K562 (cell line): ENCODE measurements around the gene EPC2. TPM values are rescaled to one million over a fixed set of nuclear protein-coding genes. Genes with fewer than 3 reads are reported as not detected.
A peak's percentile ranks its signal among the peaks of the same experiment; 100 is the strongest.

Experiments used
- ATF1 ChIP-seq, 2 experiments: fragments of 450-650 bp in 1 of 2; IDR thresholded peaks; 2 replicates each; pipeline ENCODE4 v1.6.1; 2016; ENCODE audit warnings: missing compliant biosample characterization in 1 of 2, missing genetic modification characterization in 1 of 2
- CREM ChIP-seq: IDR thresholded peaks from 2 replicates; pipeline ENCODE4 v1.6.1; 2014; ENCODE audit warnings: antibody characterized with exemption, low read depth
- CTBP1 ChIP-seq: fragments of 450-650 bp; IDR thresholded peaks from 2 replicates; pipeline ENCODE4 v1.6.1; 2016; ENCODE audit warnings: borderline replicate concordance
- ELF4 ChIP-seq: fragments of 450-650 bp; formaldehyde crosslinking; IDR thresholded peaks from 2 replicates; pipeline ENCODE4 v1.4.0; 2022; ENCODE audit warnings: missing genetic modification characterization
- EP400 ChIP-seq: fragments of 450-650 bp; IDR thresholded peaks from 2 replicates; pipeline ENCODE4 v1.6.1; 2017; ENCODE audit warnings: antibody characterized with exemption, mild to moderate bottlenecking, moderate library complexity
- ERF ChIP-seq: fragments of 450-650 bp; formaldehyde crosslinking; IDR thresholded peaks from 2 replicates; pipeline ENCODE4 v1.4.0; 2020; ENCODE audit warnings: mild to moderate bottlenecking, mixed read lengths
- ETV6 ChIP-seq, 3 experiments: fragments of 150-350 bp in 1 of 3; sonication (generic) in 1 of 3; formaldehyde crosslinking in 1 of 3; IDR thresholded peaks; 2 replicates each; pipeline versions ENCODE4 v1.6.1 to v1.8.0; 2014 to 2022; ENCODE audit warnings: borderline replicate concordance in 2 of 3, low read depth in 2 of 3, antibody characterized with exemption in 1 of 3, low read length in 1 of 3, mild to moderate bottlenecking in 1 of 3, missing genetic modification reagents in 1 of 3
- FOXK2 ChIP-seq, 2 experiments: fragments of 450-650 bp; IDR thresholded peaks in 1 of 2; conservative IDR thresholded peaks in 1 of 2; 2 replicates each; pipeline ENCODE4 v1.6.1; 2016; ENCODE audit warnings: low read depth in 2 of 2, mild to moderate bottlenecking in 1 of 2
- FOXP1 ChIP-seq: sonication (generic); formaldehyde crosslinking; IDR thresholded peaks from 2 replicates; pipeline ENCODE4 v1.8.0; 2022; ENCODE audit warnings: mild to moderate bottlenecking, missing genetic modification reagents
- HDAC6 ChIP-seq: IDR thresholded peaks from 2 replicates; pipeline ENCODE4 v1.6.1; 2012; ENCODE audit warnings: low read depth, mild to moderate bottlenecking, control low read depth, inconsistent platforms, low read length, moderate library complexity
- HMG20A ChIP-seq: fragments of 450-650 bp; formaldehyde crosslinking; conservative IDR thresholded peaks from 2 replicates; pipeline ENCODE4 v1.4.0; 2020; ENCODE audit warnings: mild to moderate bottlenecking, mixed read lengths
- HMGN3 ChIP-seq: IDR thresholded peaks from 2 replicates; pipeline ENCODE4 v1.6.1; 2011; ENCODE audit warnings: borderline replicate concordance, low read depth, mild to moderate bottlenecking, mixed read lengths, low read length; ENCODE audit not compliant: insufficient read length; ENCODE audit errors: extremely low read depth
- HNRNPK ChIP-seq: fragments of 200-400 bp; formaldehyde crosslinking; IDR thresholded peaks from one replicate; pipeline ENCODE4 v1.6.1; 2018; ENCODE audit warnings: mild to moderate bottlenecking, low read depth, low read length; ENCODE audit not compliant: poor library complexity, severe bottlenecking
- HNRNPUL1 ChIP-seq: fragments of 200-400 bp; formaldehyde crosslinking; IDR thresholded peaks from 2 replicates; pipeline ENCODE4 v1.6.1; 2017; ENCODE audit warnings: low read length
- L3MBTL2 ChIP-seq: fragments of 450-650 bp; IDR thresholded peaks from 2 replicates; pipeline ENCODE4 v1.6.1; 2016; ENCODE audit warnings: mild to moderate bottlenecking, moderate library complexity
- LEF1 ChIP-seq: fragments of 450-650 bp; IDR thresholded peaks from 2 replicates; pipeline ENCODE4 v1.6.1; 2016; ENCODE audit warnings: mild to moderate bottlenecking
- NCOA1 ChIP-seq: fragments of 450-650 bp; IDR thresholded peaks from 2 replicates; pipeline ENCODE4 v1.6.1; 2016; ENCODE audit warnings: low read depth
- PCBP2 ChIP-seq: fragments of 200-400 bp; formaldehyde crosslinking; IDR thresholded peaks from 2 replicates; pipeline ENCODE4 v1.6.1; 2018; ENCODE audit warnings: low read length, low read depth, mild to moderate bottlenecking, moderate library complexity; ENCODE audit not compliant: poor library complexity, severe bottlenecking
- RAD21 ChIP-seq, 2 experiments: fragments of 250-450 bp in 1 of 2; fragments of 450-650 bp in 1 of 2; sonication (Bioruptor Pico) in 1 of 2; formaldehyde crosslinking in 1 of 2; IDR thresholded peaks in 1 of 2; conservative IDR thresholded peaks in 1 of 2; 2 replicates each; pipeline versions ENCODE4 v1.4.0 to v1.8.0; 2020 to 2022; ENCODE audit warnings: mild to moderate bottlenecking in 2 of 2, moderate library complexity in 1 of 2
- RFX1 ChIP-seq: fragments of 450-650 bp; IDR thresholded peaks from 2 replicates; pipeline ENCODE4 v1.6.1; 2016; ENCODE audit warnings: mild to moderate bottlenecking, moderate library complexity
- RNF2 ChIP-seq: sonication (generic); IDR thresholded peaks from 2 replicates; pipeline ENCODE4 v1.6.1; 2016
- SIX5 ChIP-seq, 2 experiments: IDR thresholded peaks; 2 replicates each; pipeline ENCODE4 v1.6.1; 2011; ENCODE audit warnings: low read length in 2 of 2, borderline replicate concordance in 1 of 2, low read depth in 1 of 2, mild to moderate bottlenecking in 1 of 2, moderate library complexity in 1 of 2; ENCODE audit not compliant: insufficient read depth in 1 of 2
- SMARCE1 ChIP-seq: fragments of 450-650 bp; IDR thresholded peaks from 2 replicates; pipeline ENCODE4 v1.7.1; 2016; ENCODE audit warnings: mild to moderate bottlenecking
- TRIM24 ChIP-seq, 2 experiments: fragments of 450-650 bp; IDR thresholded peaks; 2 replicates each; pipeline ENCODE4 v1.6.1; 2016
- ZC3H8 ChIP-seq: fragments of 450-650 bp; IDR thresholded peaks from 2 replicates; pipeline ENCODE4 v1.6.1; 2017
- ZEB2 ChIP-seq: fragments of 450-650 bp; IDR thresholded peaks from 2 replicates; pipeline ENCODE4 v1.6.1; 2016
- ZNF830 ChIP-seq: fragments of 250-450 bp; sonication (Bioruptor Pico); IDR thresholded peaks from 2 replicates; pipeline ENCODE4 v1.5.0; 2021; ENCODE audit warnings: mild to moderate bottlenecking
- polyA plus RNA-seq, 8 experiments: library from polyadenylated mRNA; depleted of rRNA in 4 of 8; stranded (reverse) in 5 of 8; unstranded in 3 of 8; fragments of >200 nt; fragmentation: Nextera tagmentation in 2 of 8; fragmentation: Illumina TruSeq in 1 of 8; extraction: Ambion mirVana in 2 of 8; extraction: Trizol in 1 of 8; gene quantifications; 2 replicates each; pipeline versions ENCODE4 v1.2.1 to v1.2.3, GENCODE V29; 2011 to 2014; ENCODE audit warnings: inconsistent platforms in 1 of 8, missing spikeins in 1 of 8
- total RNA-seq, 7 experiments: library from RNA; depleted of rRNA in 6 of 7; stranded (reverse); fragments of >200 nt in 6 of 7; fragmentation: Illumina TruSeq in 2 of 7; extraction: Trizol in 2 of 7; gene quantifications; 2 replicates each; pipeline versions ENCODE4 v1.2.1 to v1.2.3, GENCODE V29; 2011 to 2021; ENCODE audit warnings: low replicate concordance in 1 of 7
- TF ChIP-seq, protein P1 (sequence below): sonication (generic); formaldehyde crosslinking; IDR thresholded peaks from 2 replicates; pipeline ENCODE4 v1.9.0; 2022; ENCODE audit warnings: mild to moderate bottlenecking, missing genetic modification reagents
- TF ChIP-seq, protein P2 (sequence below): fragments of 450-650 bp; formaldehyde crosslinking; IDR thresholded peaks from 2 replicates; pipeline ENCODE4 v1.4.0; 2020; ENCODE audit warnings: mild to moderate bottlenecking

EPC2 gene
- total and polyA plus RNA-seq, 9 of the 15 experiments (the other 6 are each of a cell fraction or from before 2014, with no cell fraction given): 7.0 to 35.8 (median 29.1) TPM

DNA sequence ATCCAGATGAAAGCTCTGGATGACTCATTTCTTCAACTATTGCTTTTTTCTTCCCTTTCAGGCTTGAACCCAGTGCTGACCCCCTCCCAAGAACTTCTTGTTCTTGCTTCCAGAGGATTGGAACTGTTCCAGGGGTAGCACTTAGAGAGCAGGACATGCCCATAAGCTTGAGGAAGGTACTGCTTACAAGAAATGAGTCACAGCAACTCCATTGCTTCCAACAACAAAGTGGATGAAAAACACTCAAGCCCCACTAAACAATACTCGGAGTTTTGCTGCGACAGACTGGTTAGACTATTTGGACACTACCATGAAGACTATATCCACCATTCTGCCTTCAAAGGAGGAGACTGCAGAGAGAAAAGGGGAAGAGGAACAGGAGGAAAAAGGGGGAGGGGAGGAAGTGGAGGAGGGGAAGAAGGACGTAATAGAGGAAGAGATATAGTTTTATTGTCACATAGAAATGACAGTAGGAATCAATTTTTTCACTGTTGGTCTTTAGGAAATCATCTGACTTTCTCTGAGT, 1.6 kb upstream of the EPC2 start (continued):
- 0 out of 4 replicates have a peak, but pooled peaks of 1 of the 2 experiments have one; percentile 14 for TF ChIP-seq RAD21 (CRISPR knock-in tag; conservative IDR thresholded peaks at IDR 0.05 in 1 of 2, IDR thresholded peaks at IDR 0.05 in 1 of 2)
- no peak for TF ChIP-seq ATF1 (CRISPR knock-in tag; IDR thresholded peaks at IDR 0.05)
- 0 out of 2 replicates have a peak, but pooled peaks have one; percentile 25 for TF ChIP-seq ATF1 (tag; IDR thresholded peaks at IDR 0.05)
- 0 out of 2 replicates have a peak, but pooled peaks have one; percentile 24 for TF ChIP-seq EP400
- TF ChIP-seq, protein P1, sequence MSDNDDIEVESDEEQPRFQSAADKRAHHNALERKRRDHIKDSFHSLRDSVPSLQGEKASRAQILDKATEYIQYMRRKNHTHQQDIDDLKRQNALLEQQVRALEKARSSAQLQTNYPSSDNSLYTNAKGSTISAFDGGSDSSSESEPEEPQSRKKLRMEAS: no peak
- 0 out of 2 replicates have a peak, but pooled peaks have one; percentile 31 for TF ChIP-seq RNF2
- TF ChIP-seq ERF: peak; percentile 69; the same call in 1 of the 2 replicates
- TF ChIP-seq TRIM24 (IDR thresholded peaks at IDR 0.05): peak; percentile 54 to 79; a peak in 3 of 4 replicates
- no peak for TF ChIP-seq HDAC6
- TF ChIP-seq ZNF830 (CRISPR knock-in tag): 0 out of 2 replicates have a peak, but pooled peaks have one; percentile 46
- TF ChIP-seq SIX5 (IDR thresholded peaks at IDR 0.05; ENCODE audit: borderline replicate concordance in 1 of 2, insufficient read depth in 1 of 2, low read depth in 1 of 2, low read length in 2 of 2): 0 out of 4 replicates have a peak, but pooled peaks of 1 of the 2 experiments have one; percentile 14
- TF ChIP-seq FOXK2 (conservative IDR thresholded peaks at IDR 0.05 in 1 of 2, IDR thresholded peaks at IDR 0.05 in 1 of 2; ENCODE audit: low read depth in 2 of 2): no peak
- peak; percentile 82; the same call in 1 of the 2 replicates for TF ChIP-seq LEF1
- 0 out of 2 replicates have a peak, but pooled peaks have one; percentile 85 for TF ChIP-seq ZC3H8
- TF ChIP-seq L3MBTL2: 0 out of 2 replicates have a peak, but pooled peaks have one; percentile 38
- no peak; the same call in 1 of the 2 replicates for TF ChIP-seq HMG20A (CRISPR knock-in tag)
- TF ChIP-seq CTBP1: peak; percentile 43
- TF ChIP-seq FOXP1 (CRISPR knock-in tag): no peak
- peak; percentile 74 for TF ChIP-seq SMARCE1
- peak; percentile 93 to 99 for TF ChIP-seq ETV6 (IDR thresholded peaks at IDR 0.05; ENCODE audit: borderline replicate concordance in 1 of 2, low read depth in 2 of 2, low read length in 1 of 2)
- TF ChIP-seq ETV6 (CRISPR knock-in tag; IDR thresholded peaks at IDR 0.05; ENCODE audit: borderline replicate concordance): no peak
- TF ChIP-seq CREM: peak; percentile 38; the same call in 1 of the 2 replicates
- TF ChIP-seq NCOA1: 0 out of 2 replicates have a peak, but pooled peaks have one; percentile 36
- peak; percentile 59 for TF ChIP-seq HNRNPK
- TF ChIP-seq ELF4 (CRISPR knock-in tag): 0 out of 2 replicates have a peak, but pooled peaks have one; percentile 58
- peak; percentile 18; the same call in 1 of the 2 replicates for TF ChIP-seq ZEB2
- TF ChIP-seq, protein P2, sequence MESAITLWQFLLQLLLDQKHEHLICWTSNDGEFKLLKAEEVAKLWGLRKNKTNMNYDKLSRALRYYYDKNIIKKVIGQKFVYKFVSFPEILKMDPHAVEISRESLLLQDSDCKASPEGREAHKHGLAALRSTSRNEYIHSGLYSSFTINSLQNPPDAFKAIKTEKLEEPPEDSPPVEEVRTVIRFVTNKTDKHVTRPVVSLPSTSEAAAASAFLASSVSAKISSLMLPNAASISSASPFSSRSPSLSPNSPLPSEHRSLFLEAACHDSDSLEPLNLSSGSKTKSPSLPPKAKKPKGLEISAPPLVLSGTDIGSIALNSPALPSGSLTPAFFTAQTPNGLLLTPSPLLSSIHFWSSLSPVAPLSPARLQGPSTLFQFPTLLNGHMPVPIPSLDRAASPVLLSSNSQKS (CRISPR knock-in tag): no peak
- TF ChIP-seq HMGN3: no peak
- TF ChIP-seq HNRNPUL1: no peak
- no peak for TF ChIP-seq RFX1
- TF ChIP-seq PCBP2: peak; percentile 78
